NCI-H82 (cell line): Measurements from ENCODE around the gene FGFR3.
"Not testable (repeated sequence)": the region's sequence is repeated elsewhere in the genome, so short reads cannot be mapped to it uniquely, and the experiment has no call there.

Source experiments
- DNase-seq: peaks from one replicate; lab custom pipeline; 2025; lab: John Stamatoyannopoulos, UW

FGFR3 gene

DNA sequence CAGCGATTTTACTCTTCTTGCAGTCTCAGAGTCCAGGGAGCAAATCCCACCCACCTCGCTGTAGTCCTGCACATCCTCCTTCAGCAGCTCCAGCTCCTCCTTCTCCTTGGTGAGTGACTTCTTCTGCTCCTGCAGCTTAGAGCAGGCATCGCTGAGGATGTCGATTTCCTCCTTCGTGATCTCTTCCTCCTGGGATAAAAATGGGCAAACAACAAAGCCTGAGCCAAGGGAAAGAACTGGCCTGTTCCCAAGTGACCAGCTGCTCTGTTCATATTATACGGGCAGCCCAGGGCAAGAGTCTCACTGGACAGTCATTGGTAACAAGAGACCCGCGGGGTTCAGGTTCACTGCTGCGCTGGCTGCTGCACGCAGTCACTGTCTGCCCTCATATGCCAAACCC, 26.2 kb downstream of the FGFR3 start:
- DNase-seq: no peak

DNA sequence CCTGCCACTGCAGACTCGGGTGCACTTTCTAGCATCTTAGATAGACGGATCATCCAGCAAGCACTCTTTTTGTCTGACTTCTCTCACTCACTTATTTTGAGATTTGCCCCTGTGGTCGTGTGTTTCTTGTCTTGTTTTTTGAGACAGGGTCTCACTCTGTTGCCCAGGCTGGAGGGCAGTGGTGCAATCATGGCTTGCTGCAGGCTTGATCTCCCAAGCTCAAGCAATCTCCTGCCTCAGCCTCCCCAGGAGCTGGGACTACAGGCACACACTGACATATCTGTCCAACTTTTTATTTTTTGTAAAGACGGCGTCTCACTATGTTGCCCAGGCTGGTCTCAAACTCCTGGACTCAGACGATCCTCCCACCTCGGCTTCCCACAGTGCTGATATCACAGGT, 26.7 kb downstream of the FGFR3 start:
- DNase-seq: no peak

DNA sequence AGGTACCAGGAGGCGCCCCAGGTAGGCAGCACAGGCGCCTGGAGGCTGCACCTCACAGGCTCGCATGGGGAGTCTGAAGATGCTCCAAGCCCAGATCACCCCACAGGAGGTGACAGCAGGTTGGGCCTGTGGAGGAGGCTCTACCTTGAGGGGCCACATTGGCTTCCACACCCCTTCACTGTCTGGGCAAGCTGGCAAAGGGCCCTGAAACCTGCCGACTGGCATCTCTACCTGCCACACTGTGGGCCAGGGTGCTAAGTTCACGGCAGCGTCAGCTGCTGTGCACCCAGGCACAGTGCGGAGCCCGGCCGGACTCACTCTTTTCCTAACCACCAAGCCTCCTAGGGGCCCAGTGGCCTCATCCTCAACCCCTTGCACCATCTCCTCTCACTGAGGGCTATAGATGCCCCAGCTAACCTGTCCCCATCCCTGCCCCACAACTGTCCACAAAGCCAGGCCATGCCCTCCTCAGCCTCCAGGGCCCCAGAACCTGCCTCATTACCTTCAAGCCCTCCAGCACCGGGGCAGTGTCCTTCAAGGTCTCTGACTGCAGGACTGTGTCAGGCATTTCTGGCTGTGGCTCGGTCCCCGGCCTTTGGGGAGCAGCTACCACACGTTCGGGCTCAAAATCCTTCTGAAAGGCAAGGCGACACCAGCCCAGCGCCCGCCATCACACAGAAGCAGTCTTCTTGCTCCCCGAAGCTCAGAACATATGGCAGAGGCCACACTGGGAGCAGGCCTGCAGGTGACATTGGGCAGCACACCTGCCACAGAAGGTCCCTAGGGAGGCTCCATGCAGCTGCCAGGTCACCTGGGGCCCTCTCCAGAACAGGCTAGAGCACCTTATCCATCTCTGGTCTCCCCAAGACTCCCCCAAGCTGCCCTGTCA, 28.8 kb downstream of the FGFR3 start:
- no peak for DNase-seq

DNA sequence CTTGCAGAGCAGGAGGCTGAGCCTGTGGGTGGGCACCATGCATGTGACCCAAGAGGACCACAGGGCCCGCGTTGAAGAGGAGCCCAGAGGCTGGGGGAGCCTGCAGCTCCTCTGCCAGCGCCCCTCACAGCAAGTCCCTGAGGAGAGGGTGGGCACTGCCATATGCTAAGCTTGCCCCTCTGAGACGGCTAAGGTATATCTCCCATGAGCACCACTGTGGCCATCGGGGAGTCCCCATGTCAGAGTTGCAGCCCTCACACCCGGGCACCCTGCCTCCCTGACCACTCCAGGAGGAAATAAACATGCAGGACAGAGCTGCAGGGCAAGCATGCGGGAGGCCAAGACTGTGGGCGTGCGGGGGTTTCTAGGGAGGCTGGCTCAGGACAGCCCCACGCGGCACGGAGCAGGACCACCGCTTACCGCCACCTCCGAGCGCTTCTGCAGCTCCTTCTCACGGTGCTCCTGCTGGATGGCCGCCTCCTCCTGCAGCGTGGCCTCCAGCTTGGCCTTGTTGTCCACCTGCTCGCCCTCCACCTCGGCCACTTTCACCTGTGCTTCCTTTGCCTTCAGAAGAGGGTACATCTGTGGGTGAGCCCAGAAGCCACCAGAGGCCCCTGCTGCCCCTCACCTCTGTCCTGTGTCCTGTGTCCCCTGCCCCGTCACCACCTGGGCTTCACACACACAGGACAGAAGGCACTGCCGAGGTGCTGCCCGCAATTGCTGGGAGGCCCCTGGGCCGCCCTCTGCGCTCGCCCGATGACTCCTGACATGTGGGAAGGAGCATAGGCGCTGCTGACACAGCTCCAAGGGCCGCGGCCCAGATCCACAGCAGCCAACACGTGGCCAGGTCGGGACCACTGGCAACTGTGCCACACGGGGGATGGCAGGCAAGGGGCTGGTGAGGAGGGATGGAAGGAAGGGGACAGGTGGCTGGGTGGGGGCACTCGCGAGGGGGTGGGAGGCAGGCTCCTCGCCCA, 29.8 kb downstream of the FGFR3 start:
- no peak for DNase-seq

DNA sequence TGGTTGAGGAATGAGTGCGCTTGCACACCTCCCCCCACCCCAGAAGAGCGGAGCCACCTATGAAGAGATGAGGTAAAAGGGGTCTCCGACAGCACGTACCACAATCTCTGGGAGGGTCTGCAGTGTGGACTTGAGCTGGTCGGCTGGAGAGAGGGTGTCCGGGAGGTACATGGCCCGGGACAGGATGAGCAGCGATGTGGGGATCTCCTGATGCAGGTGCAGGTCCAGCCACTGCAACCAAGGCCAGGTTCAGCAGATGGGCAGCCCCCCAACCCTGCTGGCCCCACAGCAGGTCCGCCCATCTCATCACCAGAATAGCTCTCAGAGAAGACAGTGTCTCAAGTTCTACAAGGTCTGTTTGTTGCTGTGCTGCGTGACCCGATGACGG, 30.4 kb downstream of the FGFR3 start:
- no peak for DNase-seq

DNA sequence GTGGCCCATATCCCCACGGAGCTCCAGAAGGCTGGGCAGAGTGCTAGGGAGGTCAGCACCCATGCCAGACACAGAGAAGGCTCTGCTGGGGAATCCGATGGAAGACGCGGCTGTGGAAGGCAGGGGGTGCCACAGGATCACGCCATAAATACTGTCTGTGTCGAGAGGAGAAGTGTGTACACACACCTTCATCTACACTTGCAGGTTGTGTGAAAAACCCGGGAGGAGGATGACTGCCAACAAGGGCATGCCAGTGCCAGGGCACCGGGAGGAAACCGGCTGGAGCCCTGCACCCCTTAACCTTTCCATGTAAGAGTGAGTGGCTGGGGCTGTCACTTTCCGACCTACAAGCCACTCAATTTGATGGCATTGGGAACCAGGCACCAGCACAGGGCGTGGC, 31.7 kb downstream of the FGFR3 start:
- no peak for DNase-seq

DNA sequence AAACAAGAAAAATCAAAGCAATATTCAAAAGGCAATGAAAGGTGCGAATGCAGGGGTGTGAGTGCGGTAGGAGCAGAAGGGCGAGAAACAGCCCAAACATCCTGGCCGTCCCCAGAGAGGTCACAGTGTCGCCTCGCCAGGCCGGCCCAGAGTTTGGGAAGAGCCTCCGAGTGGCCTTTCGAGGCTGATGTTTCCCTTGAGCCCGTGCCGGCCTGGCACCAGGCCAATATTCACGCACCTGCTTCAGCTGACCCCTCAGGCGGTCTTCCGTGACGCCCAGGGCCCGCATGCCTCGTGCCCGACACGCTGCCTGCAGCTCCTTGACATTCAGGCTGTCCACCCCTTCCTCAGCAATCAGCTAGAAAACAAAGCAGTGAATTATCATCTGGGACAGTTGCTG, 32.2 kb downstream of the FGFR3 start:
- no peak for DNase-seq

DNA sequence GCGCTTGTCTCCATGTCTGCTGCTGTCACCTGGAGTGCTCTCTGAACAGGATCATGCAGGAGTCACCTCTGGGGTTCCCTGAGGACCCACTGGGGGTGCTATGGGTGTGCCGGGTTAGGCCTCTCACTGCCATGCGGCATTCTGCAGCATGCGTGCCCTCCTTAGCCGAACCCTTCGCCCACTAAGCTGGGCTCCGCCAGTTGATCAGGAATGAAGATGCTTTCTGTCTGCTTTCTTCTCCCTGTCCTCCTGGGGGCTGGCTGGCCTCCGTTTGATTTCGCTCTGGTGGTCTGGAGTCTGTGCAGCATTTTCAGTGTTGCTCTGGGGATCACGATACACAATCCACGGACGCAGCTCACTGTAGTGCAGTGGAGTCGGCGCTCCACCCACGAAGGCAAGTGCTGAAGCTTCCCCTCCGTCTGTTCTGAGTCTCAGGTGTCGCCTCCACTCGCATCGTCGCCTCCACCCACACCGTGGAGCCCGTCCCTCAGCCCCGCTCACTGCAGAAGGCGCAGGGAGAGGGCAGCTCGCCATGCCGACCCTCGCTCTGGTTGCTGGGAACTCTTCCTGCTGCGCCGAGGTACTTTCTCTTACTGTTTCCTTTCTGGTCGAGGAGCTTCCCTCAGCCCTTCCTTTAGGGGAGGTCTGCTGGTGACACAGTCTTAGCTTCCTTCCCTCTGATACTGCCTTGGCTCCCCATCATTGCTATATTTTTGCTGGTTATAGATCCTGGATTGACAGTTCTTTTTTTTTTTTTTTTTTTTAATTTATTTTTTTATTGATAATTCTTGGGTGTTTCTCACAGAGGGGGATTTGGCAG, 33.6 kb downstream of the FGFR3 start:
- DNase-seq: no peak

DNA sequence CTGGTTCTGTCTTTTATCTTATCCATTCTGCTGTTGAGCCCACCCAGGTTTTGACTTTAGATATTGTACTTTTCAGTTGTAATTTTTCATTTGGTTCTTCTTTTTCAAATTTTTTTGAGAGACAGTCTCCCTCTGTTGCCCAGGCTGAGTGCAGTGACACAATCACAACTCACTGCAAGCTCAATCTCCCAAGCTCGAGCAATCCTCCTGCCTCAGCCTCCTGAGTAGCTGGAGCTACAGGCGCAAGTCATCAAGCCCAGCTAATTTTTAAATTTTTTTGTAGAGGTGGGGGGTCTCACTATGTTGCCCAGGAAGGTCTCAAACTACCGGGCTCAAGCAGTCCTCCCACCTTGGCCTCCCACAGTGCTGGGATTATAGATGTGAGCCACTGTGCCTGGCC, 37.1 kb downstream of the FGFR3 start:
- DNase-seq: no peak

DNA sequence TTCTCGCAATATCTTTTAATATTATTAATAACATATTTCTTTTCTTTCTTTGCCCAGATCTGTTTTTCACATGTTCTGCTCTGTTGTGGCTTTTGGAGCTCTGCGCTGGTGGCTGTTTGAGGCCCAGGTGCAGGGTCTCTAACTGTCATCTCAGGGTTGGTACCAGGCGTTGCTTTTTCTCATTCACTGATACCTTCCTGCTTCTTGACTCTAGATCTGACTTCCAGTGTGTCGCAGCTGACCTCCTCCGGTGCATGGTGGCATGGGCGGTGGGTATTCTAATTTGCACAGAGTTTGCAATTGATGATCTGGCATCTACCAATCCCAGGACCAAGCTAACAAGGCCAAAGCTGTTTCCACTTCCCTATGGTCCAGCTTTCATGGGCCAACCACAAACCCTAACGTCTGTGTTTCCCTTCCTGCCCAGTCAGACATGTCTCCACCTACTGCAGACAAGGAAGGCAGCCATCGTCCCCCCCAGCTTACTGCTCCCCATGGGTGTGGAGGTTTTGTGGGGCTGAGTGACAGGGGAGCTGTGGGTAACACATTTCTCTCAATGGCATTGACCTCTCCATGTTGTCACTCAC, 37.6 kb downstream of the FGFR3 start:
- no peak for DNase-seq

DNA sequence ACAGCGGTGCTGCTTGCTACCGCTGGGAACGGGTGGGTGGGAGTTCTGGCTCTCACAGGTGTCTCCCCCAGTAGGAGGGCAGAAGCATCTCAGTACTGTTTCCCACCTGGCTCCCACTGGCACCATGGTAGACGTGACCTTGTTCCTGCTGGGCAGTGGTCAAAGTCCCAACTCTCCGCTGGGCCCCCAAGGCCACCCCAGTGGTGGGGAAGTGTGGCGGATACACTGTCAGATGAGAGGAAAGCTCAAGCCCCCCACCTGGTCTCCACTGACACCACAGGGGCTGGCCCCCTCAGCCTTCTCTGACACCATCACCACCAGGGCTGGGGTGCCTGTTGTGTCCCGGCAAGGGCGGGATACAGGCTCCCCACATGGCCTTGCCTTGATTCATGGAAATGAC, 38.2 kb downstream of the FGFR3 start:
- DNase-seq: no peak

DNA sequence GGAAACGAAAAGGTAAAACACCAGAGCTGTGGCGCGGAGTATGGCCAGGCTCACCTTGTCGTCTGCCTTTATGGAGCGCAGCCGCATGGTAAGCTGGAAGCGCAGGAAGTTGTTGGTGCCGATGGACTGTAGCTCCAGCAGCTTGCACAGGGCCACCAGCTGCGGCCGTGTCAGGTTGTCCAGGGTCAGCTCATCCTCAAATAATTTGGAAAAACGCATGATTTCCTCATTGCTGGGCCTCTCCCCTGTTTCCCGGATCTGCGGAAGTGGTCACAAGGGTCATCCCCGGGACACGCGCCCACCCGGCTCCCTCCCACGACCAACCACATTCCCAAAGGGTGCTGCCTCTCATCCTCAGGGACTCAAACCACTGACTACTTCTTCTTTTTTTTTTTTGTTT, 39.6 kb downstream of the FGFR3 start:
- DNase-seq: no peak

DNA sequence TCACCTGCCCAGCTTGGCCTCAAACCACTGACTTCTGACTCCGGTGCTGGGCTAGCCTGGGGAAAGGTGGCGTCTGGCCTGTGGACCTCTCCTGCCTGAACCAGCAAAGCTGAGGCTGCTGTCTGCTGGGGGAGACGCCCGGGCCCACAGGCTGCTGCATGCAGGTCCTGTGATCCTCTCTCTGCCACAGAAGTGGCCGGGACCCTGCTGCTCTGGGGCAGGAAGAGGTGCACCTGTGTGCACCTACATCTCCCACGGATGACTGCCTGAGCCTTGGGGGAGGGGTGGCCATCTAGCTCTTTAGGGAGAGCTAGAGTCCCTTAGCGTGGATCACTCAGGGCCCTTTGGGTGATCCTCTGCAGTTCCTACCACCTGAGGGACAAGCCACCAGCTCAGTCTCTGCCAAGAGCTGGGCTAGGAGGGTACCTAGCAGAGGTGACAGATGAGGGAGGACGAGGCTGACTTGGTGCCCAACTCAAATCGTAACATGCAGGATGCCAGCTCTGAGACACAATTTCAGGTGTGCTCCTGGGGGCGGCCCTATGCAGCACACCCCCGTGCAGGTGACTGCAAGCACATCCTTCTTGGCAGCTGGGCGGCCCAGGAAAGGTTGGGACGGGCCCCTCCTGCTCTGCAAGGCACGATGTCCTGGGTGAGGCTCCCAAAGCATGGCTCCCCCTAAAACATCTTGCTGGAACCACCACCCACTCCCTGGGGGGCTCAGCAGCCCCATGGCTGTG, 40.4 kb downstream of the FGFR3 start:
- no peak for DNase-seq

DNA sequence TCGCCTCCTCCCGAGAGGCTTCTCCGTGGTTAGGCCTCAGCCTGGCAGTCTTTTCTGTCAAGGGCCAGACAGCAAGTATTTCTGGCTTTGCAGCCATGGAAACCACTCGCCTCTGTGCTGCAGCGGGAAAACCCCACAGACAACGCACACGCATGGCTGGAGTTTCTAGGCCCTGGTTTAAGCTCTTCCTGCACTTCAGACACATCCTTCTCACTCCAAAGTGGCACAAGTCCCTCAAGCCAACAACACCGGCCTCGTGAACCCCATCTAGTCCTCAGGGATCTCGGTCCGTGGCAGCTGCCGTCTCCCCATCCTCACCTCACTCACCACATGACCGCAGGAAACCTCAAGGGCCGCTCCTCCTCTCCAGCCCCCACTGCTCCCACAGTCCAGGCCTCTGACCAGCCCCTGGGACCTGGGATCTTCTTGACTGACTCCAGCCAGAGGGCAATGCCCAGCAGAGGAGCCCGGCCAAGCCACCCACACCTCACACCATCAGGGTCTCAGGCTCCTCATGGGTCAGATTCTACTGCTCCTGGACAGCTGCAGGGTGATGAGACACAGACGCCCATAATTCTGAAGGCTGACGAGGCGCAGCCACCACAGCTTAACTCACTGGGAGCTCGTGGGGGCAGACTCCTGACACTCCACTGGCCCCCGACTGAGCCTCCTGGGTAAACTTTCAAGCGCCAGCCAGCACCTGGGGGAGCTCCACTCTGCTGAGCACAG, 41.1 kb downstream of the FGFR3 start:
- no peak for DNase-seq

DNA sequence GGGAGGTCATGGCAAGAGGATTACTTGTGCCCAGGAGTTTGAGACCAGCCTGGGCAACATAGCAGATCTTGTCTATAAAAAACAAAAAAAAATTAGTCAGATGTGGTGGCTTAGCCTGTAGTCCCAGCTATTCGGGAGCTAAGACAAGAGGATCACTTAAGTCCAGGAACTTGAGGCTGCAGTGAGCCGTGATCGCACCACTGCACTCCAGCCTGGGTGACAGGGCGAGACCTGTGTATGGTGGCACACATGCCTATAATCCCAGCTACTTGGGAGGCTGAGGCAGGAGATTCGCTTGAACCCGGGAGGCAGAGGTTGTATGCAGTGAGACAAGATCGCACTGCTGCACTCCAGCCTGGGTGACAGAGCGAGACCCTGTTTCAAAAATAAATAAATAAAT, 42.7 kb downstream of the FGFR3 start:
- not testable (repeated sequence) for DNase-seq

DNA sequence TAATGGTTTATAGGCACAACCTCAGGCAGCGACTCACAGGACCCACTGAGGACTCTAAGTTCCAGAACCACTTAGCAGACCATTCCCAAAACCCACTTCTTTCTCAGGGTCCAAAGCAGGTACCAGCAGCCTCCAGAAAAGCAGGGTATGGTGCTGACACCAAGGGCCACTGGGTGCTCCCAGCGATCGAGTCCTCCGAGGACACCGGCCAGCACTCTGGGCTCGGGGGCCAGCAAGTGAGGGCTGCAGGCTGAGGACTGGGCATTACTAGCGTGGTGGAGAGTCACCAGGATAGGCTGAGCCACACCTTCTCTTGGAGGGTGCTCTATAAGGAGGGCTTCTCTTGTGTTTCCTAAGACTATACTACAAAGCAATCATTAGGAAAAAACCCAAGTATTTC, 43.6 kb downstream of the FGFR3 start:
- no peak for DNase-seq

DNA sequence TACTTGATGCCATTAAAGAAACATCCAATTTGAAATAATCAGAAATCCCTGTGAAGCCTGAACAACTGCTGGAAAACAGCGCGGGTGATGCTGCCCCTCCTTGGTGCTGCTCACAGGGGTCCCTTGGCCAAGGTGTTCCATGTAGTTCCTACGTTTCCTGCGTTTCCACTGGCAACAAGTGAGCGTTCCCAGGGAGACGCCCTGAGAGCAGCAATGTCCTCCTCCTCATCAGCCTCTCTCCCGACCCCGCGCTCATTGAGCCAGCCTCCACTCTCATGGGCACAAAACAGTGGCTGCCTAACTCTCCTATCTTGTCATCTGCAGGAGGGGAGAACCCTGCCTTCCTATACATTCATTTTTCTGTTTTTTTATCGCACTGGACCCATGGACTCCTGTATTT, 44.0 kb downstream of the FGFR3 start:
- no peak for DNase-seq

DNA sequence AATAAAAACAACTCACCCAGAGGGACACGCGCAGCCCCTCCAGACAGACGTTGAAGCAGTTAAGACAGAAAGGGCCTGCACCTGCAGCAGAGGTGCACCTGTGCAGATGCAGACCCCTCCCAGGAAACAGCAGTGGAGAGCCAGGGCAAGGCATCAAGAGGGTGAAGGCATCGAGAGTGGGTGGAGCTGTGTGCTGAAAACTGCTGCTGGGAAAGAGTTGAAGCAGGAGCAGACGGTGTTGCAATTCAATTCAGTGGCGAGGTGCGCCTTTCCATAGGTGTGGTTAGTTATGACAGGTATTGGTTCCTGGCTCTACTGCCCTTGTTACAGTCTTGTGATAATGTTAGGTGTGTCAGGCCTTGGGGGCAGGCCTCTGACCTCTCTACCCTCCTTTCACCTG, 46.2 kb downstream of the FGFR3 start:
- no peak for DNase-seq

DNA sequence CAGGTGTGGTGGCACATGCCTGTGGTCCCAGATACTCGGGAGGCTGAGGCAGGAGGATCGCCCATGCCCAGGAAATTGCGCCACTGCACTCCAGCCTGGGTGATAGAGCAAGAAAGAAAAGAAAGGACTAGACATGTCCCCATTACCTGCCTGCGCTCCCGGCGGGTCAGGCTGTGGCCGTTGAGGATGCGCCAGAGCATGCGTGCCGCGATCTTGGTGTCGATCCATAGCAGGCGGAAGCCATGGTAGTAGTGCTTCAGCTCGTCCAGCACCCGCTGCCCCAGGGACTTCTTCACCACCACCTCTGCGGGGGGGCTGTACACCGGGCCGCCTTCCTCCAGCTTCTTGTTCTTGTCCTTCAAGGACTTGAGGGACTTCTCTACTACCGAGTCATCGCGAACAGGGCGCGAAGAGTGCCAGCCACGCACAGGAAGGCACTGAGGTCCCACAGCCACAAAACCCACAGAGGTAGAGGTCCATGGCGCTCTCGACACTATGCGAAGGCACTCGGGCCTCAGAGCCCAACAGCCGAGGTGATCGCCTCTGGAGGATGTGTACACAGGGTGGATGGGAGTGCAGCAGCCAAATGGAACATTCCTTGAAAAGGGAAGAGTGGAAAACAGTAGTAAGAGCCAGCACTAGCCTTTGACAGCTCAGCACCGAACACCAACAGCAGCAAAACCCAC, 48.3 kb downstream of the FGFR3 start:
- no peak for DNase-seq

DNA sequence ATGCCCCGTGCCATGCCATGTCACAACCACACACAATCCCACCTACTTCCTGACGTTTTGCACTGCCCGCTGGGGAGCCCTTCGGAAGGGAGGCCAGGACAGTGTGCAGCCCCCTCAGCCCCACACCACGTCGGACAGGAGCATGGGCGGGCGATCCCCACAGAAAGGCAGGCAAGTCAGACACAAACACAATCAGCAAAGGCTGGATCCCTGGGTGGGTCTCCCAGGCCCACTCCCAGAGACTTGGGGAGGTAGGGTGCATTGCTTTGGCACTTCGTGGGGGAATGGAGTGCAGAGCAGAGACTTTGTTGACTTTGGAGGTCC, 48.8 kb downstream of the FGFR3 start:
- no peak for DNase-seq
